MG63 (cell line): ENCODE measurements around the gene DOK3. TPM values are rescaled to one million over a fixed set of nuclear protein-coding genes. Genes with fewer than 3 reads are reported as not detected.
A peak's percentile ranks its signal among the peaks of the same experiment; 100 is the strongest.

Experiments used
- DNase-seq: peaks from one replicate; pipeline ENCODE4 v3.0.0-alpha.2; 2020
- H3K27me3 ChIP-seq: fragments of 250-450 bp; sonication (Bioruptor Pico); 2 replicates; pipeline ENCODE4 v1.5.1; 2020; ENCODE audit warnings: mild to moderate bottlenecking, moderate library complexity
- H3K36me3 ChIP-seq: fragments of 250-450 bp; sonication (Bioruptor Pico); 2 replicates; pipeline ENCODE4 v1.5.1; 2020; ENCODE audit warnings: mild to moderate bottlenecking, moderate library complexity
- H3K4me3 ChIP-seq: fragments of 250-450 bp; sonication (Bioruptor Pico); 2 replicates; pipeline ENCODE4 v1.5.1; 2020; ENCODE audit warnings: mild to moderate bottlenecking, moderate library complexity
- H3K9me3 ChIP-seq: fragments of 250-450 bp; sonication (Bioruptor Pico); 2 replicates; pipeline ENCODE4 v1.5.1; 2020; ENCODE audit warnings: mild to moderate bottlenecking, moderate library complexity
- total RNA-seq: library from RNA; depleted of rRNA; stranded (reverse); fragments of >200 nt; shearing (Covaris generic); gene quantifications from 2 replicates; pipeline ENCODE4 v1.2.3, GENCODE V29; 2014; ENCODE audit warnings: low replicate concordance

DOK3 gene
- total RNA-seq, 1 experiment from 2014 or later: 0.92 TPM

DNA sequence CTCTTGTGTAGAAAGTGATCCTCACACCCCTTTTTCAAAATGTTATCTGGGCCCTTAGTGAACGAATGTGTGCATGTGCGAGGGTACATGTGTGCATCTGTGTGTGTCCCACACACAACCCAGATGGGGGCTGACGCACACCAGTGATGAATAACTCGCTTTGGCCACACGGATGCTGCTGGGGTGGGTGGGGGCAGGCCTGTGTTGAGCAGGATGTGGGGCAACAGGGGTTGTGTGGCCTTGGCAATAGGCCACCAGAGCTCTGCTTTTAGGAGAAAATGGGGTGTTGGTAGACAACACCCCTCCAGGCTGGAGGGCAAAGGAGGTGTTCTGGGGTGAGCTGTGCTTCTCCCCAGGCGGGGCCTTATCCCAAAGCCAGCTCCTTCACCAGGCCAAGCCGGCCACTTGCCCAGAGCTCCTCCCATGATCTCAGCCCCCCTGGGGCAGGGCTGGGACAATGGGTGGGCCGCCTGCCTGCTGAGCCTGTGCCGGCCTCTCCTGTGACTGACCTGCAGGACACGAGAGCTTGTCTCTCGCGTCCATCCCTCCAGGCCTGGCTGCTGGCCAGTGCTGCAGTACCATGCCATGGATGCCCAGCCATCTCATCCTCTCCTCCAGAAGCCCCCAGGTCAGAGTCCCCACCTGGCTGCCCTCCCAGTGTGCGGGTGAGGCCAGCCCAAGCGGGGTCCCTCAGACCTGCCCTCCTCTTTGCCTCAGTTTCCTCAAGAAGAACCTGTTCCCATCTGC, 37.8 kb downstream of the DOK3 start:
- no peaks in the 10 kb centered on the region for H3K27me3 ChIP-seq
- peak overlapping the region; percentile 81 for H3K4me3 ChIP-seq
- H3K9me3 ChIP-seq: no peaks in the 10 kb centered on the region
- H3K36me3 ChIP-seq: peaks cover 59% of the 10 kb centered on the region
- DNase-seq: no peak

DNA sequence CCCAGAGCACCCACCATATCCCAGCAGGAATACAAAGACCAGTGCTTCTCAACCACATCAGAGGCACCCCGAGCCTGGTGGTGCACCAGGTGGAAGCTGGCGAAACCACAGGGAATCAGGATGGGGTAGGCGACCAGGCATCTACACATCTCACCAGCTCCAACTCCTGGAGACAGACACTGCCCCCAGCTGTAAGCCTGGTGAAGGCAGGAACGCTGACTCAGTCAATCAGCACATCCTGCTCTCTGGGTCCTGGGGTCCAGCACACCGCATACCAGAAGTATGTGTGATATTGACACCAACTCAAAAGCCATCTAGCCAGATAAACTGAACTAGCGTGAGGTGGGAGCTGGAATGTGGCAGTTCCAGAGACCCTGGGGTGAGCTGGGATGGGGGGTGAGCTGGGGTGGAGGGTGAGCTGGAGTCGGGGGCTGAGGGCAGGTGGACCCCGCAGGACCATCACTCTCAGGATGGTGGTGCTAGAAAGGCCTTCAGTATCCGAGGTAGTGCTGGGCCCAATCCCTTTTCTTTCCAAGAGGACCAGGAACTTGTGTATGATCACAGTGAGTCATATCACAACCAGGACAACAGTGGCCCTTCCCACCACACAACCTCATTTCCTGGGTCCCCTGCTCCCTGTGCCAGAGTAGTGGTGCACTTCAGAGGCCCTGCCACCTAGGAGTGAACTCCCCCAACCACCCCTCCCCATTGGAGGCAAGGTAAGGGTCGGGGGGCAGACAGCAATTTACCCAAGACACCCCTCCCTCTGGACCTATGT, 38.7 kb downstream of the DOK3 start:
- H3K9me3 ChIP-seq: no peaks in the 10 kb centered on the region
- no peaks in the 10 kb centered on the region for H3K27me3 ChIP-seq
- peaks cover 67% of the 10 kb centered on the region for H3K36me3 ChIP-seq
- DNase-seq: no peak
- H3K4me3 ChIP-seq: peak overlapping the region; percentile 81

DNA sequence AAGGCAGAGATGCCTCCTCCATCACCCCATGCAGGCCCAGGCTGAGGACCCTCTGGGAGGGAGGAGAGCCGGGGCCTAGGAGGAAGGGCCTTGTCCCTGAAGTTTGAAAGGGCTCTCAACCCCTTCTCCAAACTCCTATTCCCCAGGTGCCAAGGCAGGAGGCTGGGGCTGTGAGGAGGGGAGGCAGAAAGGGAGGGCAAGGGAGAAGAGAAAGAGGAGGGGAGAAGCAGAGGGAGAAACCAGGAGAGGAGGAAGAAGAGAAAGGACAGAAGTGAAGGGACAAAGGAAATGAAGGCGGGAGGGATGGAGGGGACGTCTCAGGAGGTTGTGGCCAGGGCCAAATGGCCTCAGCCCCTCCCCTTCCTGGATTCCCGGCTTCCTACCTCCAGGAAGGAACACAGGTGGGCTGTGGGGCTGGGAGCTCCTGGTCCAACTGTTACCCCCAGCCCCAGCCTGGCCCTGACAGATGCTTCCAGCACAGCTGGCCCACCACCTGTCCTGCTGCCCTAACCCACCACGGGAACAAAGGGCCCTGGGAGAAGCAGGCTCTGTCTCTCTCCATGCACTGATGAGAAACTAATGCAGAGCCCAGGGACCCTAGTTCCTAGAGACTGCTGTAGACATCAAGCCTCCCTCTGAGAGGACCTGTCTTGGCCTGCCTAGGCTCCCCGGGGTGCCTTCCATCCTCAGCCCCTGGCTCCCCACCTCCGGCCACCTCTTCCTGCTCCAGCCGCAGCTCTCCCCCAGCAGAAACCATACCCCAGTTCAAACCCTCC, 39.7 kb downstream of the DOK3 start:
- no peak overlapping the region for H3K4me3 ChIP-seq
- no peak for DNase-seq
- H3K36me3 ChIP-seq: peaks cover 77% of the 10 kb centered on the region
- no peaks in the 10 kb centered on the region for H3K27me3 ChIP-seq
- no peaks in the 10 kb centered on the region for H3K9me3 ChIP-seq

DNA sequence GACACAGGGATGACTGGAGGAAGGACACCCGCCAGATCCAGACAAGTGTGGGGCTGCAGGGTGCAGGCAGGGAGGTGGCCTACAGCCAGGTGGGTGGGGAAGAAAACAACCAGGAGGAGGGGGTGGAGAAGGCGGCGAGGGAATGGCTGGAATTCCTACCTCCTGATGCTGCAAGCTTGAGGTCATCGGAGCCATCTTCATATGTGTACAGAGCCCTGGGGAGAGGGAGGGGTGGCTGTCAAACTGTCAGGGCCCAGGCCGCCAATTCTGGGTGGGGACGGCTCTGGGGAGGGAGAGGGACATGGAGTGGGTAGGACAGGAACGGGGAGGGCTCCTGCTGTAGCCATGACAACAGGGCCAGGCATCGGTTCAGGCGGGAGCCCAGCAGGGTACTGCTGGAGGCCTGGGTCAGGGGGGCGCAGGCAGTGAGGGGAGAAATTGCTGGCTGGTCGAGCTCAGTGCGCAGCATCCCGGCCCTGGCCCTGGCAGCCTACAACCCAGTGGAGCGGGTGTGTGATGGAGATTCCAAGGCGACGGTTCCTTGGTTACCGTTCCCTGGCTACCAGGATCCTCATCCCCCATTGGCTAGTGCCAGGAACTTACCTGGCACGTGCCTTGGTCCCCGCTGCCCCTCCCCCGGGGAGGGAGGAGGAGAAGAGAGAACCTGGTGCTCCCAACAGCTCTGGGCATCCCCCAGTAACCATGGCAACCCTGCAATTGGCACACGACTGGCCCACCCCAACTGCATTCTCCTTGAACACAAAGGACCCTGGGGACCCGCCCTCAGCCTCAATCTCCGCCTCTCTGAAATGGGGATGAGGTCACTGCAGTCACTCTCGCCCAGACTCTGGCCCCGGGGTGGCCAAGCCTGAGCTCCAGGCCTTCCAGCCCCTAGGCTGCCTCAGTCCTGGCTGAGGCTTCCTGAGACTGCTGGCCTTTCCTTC, 40.7 kb downstream of the DOK3 start:
- no peaks in the 10 kb centered on the region for H3K27me3 ChIP-seq
- H3K36me3 ChIP-seq: peaks cover 86% of the 10 kb centered on the region
- H3K4me3 ChIP-seq: no peak overlapping the region
- no peak for DNase-seq
- no peaks in the 10 kb centered on the region for H3K9me3 ChIP-seq

DNA sequence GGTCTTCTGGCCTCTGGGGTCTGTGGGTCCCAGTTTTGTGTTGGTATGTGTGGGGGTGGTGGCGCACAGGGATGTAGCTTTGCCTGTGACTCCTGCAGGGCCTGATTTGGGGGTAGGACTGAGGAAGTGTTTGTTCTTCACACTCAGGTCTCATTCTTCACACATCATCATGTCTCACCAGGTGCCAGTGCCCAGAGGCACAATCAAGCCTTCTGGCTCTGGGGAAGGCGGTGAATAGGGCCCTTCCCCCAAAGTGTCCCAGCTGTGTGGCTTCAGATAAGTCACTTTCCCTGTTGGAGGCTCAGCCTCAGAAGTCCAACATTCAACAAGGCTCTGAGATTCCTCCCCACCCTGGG, 41.3 kb downstream of the DOK3 start:
- Histone ChIP-seq H3K9me3 (no peaks in the 10 kb centered on the region), H3K27me3 (no peaks in the 10 kb centered on the region), H3K36me3 (peaks cover 92% of the 10 kb centered on the region), H3K4me3 (no peak overlapping the region)
- no peak for DNase-seq

DNA sequence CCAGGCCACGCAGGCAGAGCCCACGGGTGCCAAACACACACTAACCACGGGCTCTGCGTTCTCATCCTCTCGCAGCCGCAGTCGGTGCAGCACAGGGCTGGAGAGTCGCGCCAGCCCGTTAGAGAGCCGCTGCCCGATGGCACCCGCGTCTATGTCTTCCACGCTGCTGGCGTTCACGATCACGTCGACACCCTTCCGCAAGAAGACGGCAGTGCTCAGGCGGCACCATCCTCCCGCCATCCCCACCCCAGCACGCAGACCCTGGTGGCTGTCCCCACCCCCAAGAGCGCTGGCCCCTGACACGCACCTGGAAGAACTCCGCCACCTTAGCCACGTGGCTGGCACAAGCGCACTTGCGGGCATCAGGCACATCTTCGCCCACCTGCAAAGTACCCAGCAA, 42.2 kb downstream of the DOK3 start:
- Histone ChIP-seq H3K4me3 (no peak overlapping the region), H3K36me3 (peaks cover 99% of the 10 kb centered on the region), H3K9me3 (no peaks in the 10 kb centered on the region), H3K27me3 (no peaks in the 10 kb centered on the region)
- no peak for DNase-seq

DNA sequence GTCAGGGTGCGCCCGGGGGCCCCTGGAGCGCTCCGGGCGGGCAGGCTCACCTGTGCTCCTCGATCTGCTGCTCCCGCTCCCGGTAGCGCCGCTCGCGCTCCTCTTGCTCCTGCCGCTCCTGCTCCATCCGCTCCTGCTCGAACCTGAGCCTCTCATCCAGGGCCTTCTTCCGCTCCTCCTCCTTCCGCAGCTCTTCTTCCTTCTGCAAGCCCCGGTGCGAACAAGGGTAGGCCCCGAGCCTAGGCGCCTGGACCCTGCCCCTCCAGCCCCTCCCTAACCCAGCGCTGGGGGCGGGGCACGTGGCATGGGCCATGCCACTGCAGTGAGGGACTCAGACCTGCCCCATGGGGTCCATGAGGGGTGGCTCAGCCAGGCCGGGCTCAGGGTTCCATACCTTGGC, 42.8 kb downstream of the DOK3 start:
- H3K4me3 ChIP-seq: no peak overlapping the region
- no peaks in the 10 kb centered on the region for H3K27me3 ChIP-seq
- H3K9me3 ChIP-seq: no peaks in the 10 kb centered on the region
- DNase-seq: no peak
- H3K36me3 ChIP-seq: peaks cover 98% of the 10 kb centered on the region

DNA sequence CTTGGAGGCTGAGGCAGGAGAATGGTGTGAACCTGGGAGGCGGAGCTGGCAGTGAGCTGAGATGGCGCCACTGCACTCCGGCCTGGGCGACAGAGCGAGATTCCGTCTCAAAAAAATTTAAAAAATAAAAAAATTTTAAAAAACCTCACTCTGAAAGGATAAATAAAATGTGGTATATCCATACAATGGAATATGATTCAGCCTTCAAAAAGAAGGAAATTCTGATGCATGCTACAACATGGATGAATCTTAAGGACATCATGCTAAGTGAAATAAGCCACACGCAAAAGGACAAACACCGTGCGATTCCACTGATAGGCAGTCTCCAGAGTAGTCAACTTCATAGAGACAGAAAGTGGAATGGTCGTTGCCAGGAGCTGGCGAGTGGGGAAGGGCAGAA, 44.6 kb downstream of the DOK3 start:
- DNase-seq: no peak
- H3K36me3 ChIP-seq: peaks cover 94% of the 10 kb centered on the region
- no peaks in the 10 kb centered on the region for H3K27me3 ChIP-seq
- no peak overlapping the region for H3K4me3 ChIP-seq
- H3K9me3 ChIP-seq: no peaks in the 10 kb centered on the region

DNA sequence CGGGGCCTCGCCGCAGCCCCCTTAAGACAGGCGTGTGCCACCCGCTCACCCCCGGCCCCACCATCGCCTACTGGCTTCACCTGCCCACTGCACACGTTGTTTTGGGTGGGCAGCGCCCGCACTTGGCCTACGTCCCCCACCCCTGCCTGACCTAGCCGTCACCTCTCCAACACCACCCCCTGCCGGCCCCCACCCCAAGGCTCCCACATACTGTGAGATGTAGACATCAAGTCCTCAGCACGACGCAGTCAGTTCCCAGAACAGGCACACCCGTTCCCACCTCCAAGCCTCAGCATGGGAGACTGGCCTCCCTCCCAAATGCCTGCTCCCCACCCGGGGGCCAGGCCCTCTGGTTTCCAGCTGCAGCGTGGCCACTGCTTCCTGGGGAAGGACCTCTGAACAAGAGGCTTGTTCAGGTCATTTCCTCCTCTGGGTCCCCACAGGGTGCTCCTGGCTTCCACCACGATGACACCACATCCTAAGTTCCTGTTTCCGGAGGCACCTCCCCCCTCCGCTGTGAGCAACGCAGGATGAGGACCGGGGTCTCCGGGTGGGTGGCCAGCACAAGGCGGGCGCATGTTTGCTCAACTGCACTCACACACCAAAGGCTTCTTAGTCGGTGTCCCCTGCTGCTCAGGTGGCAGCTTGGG, 47.5 kb downstream of the DOK3 start:
- no peak for DNase-seq
- H3K4me3 ChIP-seq: no peak overlapping the region
- H3K36me3 ChIP-seq: peaks cover 92% of the 10 kb centered on the region
- no peaks in the 10 kb centered on the region for H3K9me3 ChIP-seq
- H3K27me3 ChIP-seq: no peaks in the 10 kb centered on the region

DNA sequence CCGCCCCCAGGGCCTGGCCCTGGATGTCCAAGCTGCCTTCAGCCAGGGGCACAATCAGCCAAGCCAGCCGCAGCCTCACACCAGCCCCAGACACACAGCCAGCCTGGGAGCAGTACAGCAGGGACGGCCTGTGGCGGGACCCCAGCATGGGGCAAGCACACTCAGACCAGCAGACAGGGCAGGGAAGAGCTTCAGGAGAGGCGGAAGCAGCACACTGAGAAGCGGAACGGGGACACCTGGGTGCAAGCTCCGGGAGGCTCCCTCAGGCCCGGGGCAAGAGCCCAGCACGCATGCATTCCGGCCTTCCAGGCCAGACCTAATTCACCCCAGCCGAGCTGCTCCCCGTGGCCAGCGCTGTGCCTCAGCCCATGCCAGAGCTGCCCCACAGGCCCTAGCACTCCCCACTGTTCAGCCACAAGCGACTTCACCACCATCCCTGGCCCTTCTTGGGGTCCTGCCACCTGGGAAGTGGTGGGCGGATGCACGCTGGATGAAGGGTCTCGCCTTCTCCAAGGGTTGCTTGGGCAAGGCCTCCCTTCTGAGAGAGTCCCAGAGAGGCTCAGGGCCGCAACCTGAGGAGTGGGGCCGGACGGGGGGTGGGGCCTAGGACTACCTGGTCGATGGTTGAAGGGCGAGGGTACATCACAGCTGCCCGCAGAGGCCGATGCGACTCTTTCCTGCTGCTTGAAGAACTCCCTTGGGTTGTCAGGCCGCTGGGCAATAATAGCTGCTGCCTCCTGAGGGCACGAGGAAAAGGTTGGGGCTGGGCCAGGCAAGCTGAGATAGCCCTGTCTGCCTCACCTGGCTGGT, 49.6 kb downstream of the DOK3 start:
- no peaks in the 10 kb centered on the region for H3K27me3 ChIP-seq
- no peak for DNase-seq
- H3K36me3 ChIP-seq: peaks cover 87% of the 10 kb centered on the region
- H3K4me3 ChIP-seq: no peak overlapping the region
- no peaks in the 10 kb centered on the region for H3K9me3 ChIP-seq

DNA sequence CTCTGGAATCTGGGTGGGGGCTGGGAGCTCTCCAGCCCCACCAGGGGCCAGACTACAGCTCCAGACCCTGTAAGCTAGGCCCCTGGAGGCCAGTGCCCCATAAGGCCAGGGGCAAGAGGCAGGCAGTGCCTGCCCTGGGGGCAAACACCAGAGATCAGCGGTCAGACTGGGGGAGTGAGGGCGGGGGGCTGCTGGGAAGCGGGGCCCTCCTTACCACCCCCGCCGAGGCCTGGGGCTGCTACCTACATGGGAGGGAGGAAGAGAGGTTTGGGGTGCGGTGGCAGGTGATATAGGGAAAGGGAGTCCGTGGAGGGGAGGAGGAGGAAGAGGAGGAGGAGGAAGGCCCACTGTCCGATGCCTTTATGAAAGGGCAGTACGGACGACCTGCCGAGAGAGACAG, 50.3 kb downstream of the DOK3 start:
- Histone ChIP-seq H3K27me3 (no peaks in the 10 kb centered on the region), H3K4me3 (no peak overlapping the region), H3K9me3 (no peaks in the 10 kb centered on the region), H3K36me3 (peaks cover 83% of the 10 kb centered on the region)
- DNase-seq: no peak

DNA sequence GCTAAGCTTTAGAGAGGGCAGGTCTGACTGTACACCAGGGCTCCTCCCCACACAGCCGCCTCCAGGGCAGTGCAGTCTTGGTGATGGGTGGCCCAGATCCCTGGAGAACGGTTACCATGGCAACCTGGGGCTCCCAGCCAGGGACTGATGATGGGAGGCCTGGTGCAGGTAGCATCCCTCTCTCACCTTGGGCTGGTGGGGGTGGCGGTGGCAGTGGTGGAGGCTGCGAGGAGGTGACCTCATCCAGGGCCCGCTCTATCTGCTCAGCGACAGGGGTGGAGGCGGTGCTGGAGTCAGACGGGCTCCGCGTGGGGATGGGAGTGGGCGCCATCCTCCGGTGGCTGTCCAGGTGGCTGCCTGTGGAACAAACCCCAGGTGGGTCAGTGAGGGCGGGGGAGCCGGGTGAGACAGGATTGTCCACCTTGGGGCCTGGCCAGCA, 50.7 kb downstream of the DOK3 start:
- H3K27me3 ChIP-seq: no peaks in the 10 kb centered on the region
- H3K36me3 ChIP-seq: peaks cover 82% of the 10 kb centered on the region
- no peaks in the 10 kb centered on the region for H3K9me3 ChIP-seq
- no peak overlapping the region for H3K4me3 ChIP-seq
- no peak for DNase-seq

DNA sequence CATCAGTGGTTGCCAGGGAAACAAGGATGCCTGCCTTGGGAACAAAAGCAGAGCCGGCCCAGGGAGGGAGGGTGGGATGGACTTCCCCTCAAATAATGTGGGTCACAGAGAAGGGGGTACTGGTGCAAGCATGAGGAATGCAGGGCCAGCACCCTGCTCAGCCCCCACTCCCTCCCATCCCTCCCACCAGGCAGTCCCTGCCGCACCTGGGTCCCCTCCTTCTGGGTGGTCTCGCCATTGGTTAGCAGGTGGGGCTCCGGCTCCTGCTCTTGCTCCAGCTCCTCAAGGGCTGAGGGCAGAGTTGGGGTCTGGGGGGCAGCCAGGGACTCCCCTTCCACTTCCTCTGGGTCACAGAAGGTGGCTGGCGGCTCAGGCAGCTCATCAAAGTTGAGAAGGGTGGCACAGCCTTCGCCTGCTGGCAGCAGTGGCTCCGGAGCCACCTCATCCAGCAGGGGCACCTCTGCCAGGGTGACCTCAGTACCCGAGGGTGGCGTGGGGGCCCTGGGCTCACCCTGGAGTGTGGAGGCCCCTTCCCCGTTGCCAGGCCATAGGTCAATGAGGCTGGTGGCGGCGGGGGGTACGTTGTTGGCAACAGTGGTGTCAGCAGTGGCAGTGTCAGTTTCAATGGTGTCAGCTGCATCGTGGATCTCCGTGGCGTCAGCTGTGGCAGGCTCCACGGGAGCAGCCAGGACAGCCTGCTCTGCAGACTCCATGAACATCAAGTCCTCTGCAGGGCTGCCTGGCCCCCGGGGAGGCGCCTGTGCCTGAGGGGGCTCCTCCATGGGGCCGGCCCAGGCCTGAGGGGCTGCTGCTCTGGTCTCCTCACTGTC, 51.6 kb downstream of the DOK3 start:
- no peak for DNase-seq
- Histone ChIP-seq H3K4me3 (no peak overlapping the region), H3K36me3 (peaks cover 82% of the 10 kb centered on the region), H3K9me3 (no peaks in the 10 kb centered on the region), H3K27me3 (no peaks in the 10 kb centered on the region)

DNA sequence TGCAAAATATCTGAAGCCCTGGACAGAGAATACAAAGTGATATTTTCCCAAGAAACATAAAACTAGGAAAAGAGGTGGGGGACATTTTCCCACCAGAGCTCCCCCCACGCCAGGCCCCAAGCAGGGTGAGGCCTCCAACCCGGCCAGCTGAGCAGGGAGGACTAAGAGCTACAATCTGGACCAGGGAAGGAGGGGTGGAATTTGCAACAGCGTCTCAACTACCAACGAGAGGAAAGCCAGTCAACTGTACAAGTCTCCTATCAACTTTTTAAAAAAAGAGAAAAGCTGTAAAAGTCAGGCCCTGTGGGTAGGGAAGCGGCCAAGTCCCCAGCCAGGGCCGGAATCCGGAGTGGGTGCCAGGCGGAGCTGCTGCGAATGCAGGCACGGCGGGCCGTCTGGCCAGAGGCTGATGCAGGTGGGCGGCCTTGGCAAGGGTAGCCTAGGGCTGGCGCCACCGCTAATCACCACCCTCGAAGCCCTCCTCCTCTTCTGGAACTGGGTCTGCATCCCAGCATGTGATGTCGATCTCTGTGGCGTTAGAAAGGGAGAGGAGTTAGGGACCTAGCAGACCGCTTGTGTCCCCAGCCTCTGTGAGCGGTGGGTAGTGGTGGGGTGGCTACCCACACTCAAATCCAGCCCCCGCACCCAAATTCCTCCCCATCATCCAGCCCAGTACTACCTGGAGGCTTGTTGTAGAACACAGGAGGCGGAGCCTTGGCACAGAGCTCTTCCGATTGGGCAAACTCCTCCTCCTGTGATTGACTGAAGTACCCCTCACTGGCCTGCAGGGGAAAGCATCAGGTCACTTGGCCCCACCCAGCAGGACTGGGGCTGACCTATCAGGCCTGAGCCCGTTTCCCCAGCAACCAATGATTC, 52.4 kb downstream of the DOK3 start:
- peak; percentile 96 for DNase-seq
- Histone ChIP-seq H3K4me3 (no peak overlapping the region), H3K27me3 (no peaks in the 10 kb centered on the region), H3K9me3 (no peaks in the 10 kb centered on the region), H3K36me3 (peaks cover 77% of the 10 kb centered on the region)
